ENCODE data around the gene RARB. TPM values are rescaled to one million over a fixed set of nuclear protein-coding genes. Genes with fewer than 3 reads are reported as not detected.

Gene RARB
- total RNA-seq, 1 donor from 2014 or later: 17.6 TPM

DNA sequence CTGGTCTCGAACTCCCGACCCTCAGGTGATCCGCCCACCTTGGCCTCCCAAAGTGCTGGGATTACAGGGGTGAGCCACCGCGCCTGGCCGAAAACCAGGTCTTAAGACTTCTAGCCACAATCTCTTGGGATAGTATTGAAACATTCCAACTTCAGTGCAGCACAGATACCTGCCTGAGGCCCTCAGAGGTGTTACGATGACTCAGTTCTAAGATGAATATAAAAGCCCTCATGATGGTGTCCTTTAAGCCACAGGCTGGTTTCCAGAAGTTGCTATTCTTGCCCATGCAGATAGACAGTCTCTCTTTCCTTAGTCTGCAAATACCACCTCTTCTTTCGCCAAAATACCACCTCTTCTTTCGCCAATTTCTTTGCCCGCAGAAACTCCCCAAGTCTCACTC, 69.0 kb downstream of the RARB start:
- no peak for DNase-seq (ENCODE audit: extremely low read depth, low read depth, low spot score)

DNA sequence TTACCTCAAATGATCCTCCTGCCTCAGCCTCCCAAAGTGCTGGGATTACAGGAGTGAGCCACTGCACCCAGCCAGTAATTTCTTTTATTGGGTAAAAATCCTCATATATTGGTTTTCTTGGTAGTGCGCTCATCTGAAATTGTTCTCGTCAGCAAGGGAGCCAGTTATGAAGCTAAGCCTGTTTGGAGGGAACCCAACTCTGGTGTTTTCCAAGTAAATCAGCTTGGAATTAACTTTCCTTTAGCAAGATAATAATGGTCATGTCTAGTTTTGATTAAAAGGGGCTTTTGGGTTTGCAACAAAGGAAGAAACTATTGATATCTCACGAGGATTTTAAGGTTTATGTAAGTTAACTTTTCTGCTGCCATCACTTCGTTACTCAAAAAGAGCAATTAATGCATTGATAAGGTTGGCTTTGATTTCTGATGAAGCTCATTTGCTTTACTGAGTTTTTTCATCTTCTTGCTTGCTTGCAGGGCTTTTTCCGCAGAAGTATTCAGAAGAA, 72.7 kb downstream of the RARB start:
- no peak for DNase-seq (ENCODE audit: extremely low read depth, low read depth, low spot score)

DNA sequence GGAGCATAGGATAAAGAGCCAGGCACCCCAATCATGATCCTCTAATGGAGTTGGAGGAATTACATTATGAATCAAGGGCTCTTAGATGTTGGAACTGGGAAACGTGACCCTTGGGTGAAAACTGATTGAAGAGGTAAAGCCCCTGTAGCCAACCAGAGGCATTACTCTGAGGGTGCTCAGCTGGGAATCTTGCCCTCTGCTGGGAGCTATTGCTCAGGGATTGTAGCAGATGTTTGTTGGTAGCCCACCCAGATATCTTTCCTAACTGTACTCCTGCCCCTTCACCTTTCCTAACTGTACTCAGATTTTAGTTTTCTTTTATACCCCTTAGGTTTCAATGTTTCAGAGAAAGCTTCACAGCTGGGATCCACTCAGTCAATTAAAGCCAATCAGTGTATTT, 74.2 kb downstream of the RARB start:
- DNase-seq (ENCODE audit: extremely low read depth, low read depth, low spot score): no peak

DNA sequence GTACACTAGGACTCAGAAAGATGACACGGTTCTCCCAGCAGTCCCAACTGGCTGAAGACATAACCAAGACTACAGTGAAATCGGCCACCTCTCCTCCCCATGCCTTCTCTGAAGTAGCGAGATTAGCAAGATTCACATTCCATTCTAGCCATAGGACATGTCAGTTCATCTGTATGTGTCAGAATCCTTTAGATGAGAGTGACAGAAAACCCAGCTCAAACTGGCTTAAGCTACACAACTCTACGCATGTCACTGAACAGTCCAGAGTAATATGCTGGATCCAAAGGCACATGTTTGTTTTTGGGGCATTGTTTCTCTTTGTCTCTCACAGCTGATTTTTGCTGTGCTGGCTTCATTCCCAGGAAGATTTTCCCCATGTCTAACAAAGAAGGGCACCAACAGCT, 75.8 kb downstream of the RARB start:
- DNase-seq (ENCODE audit: extremely low read depth, low read depth, low spot score): no peak

DNA sequence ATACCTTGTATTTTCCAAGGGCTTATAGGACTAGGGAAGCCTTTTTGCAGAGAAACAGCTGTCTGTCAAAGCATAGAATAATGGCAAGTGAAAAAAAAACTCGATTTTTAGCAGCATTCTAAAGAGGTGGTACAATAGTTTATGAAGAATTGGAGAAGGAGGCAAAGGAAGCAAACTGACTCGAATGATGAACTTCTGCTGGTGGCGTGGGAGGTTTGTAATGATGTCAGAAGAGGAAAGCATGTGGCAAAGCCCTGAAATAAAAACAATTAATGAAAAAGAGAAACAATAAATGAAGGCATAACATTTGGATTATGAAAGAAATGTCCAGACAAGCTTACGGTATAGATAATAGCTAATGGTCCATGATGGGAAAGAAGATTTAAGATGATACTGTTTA, 77.5 kb downstream of the RARB start:
- no peak for DNase-seq (ENCODE audit: extremely low read depth, low read depth, low spot score)

DNA sequence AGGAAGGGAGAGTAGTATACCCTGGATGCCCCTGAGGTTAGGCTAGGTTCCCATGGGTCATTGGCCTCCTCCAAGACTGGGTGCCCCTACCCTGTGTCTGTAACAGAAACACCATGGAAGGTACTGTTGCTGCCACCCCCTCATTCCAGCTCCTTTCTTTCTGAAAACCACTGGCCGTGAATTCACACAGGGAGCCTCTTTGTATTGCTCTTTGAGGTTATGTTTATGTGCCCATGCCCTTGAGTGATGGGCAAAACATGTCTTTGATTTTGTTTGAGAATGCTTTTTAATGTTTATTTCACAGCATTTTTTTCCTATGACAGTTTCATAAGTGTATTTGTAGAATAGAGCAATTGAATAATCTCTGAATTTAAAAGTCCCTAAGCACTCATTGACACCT, 79.7 kb downstream of the RARB start:
- DNase-seq (ENCODE audit: extremely low read depth, low read depth, low spot score): no peak

DNA sequence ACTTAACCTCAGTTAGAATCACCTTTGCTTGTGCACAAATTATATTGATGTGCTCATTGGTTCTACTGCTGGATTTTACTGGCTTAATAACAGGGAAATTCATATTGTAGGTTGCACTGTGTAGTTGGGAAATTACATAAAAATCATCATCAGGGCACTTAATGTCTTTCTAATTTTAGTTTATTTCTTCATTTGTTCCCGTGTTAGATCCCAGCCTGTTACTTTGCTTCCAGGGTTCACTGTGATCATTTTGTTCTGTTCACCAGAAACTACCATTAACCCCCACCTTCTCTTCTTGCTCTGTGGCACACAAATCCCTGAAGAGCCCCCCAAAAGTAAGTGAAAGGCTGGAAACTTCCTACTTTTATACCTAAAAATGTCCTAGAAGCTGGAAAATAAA, 80.4 kb downstream of the RARB start:
- no peak for DNase-seq (ENCODE audit: extremely low read depth, low read depth, low spot score)

DNA sequence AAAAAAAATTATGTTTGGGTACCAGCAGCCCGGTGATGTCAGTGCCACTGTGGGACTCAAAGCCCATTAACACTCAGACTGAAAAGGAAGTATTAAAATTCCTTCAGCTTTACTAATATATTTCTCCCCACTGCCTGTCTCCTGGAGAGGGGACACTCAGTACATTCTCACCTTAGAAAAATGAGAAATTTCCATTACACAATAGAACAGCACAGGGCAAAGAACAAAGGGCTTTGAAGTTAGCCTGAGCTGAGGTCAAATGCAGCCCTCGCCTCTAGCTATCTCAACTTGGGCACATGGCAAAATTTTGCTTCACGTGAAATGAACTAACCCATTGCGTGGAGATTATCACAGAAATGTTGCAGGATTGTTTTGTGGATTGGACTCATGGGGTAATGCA, 80.8 kb downstream of the RARB start:
- peak; percentile 82 for DNase-seq (ENCODE audit: extremely low read depth, low read depth, low spot score)

DNA sequence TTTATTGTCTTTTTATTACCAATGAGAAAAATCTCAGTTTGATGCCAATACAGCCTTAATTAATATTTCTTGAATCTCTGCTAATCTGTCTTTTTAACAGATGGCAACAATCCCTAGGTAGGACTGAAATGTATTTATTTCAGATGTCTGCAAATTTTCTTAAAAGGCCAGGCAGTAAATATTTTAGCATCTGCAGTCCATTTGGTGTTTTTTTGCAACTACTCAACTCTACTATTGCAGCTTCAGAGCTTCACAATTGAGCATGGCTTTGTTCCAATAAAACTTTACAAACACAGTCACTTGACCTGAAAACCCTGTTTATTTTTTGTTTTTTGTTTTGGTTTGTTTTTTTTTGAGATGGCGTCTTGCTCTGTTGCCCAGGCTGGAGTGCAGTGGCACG, 82.7 kb downstream of the RARB start:
- no peak for DNase-seq (ENCODE audit: extremely low read depth, low read depth, low spot score)

DNA sequence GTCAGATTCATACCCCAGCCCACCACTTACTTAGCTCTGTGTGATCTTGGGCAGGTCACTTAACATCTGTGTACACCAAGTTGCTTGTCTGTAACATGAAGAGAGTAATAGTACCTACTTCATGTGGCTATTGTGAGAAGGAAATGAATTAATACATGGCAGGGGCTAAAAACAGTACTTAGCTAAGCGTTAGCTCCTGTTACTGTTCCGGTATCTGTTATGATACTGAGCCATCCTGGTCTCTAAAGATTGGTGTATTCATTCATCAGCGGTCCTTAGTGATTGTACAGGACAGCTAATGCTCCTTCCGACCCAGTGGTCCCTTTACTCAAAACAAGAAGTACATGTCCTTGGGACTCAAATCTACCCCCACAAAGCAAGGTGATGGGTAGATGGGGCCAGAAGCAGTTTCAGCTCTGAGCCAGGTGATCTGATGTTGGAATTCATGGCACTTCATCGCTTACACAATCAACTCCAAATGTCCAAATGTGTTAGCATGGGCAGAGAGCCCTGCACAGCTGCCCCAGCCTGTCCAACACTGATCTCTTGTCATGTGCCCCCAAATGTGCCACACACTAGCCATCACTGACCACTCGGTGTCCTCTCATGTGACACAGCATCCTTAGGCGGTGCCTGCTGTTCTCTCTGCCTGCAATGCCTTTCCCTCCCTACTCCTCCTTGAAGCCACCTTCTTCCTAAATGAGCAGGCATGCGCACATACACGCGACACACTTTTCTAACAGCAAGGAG, 84.1 kb downstream of the RARB start:
- no peak for DNase-seq (ENCODE audit: extremely low read depth, low read depth, low spot score)

DNA sequence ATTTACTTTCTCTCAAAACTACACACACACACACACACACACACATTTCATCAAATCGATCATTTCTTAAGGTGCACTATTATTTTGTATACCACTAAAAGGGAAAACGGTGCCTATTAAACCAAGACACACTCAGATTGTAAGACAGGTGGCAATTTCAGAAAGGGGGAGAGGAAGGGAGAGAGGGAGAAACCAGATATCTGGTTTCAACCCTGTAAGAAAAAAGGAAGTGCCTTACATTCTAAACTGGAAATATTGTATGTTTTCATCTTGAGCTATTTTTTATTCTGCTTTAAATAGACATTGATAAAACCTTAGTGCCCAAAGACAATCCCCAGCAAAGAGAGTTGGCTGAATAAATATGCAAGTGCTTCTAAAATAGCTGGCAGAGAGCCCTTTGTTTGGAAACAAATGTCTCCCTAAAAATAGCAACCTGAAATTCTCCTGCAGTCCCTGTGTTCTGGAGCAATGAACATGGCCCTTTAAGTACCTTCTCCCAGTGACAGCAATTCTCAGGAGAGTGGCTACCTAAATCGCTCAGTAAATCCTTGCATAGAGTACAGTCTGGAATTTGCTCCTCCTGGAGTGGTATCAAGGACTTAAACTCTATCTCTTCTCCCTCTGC, 85.7 kb downstream of the RARB start:
- no peak for DNase-seq (ENCODE audit: extremely low read depth, low read depth, low spot score)

DNA sequence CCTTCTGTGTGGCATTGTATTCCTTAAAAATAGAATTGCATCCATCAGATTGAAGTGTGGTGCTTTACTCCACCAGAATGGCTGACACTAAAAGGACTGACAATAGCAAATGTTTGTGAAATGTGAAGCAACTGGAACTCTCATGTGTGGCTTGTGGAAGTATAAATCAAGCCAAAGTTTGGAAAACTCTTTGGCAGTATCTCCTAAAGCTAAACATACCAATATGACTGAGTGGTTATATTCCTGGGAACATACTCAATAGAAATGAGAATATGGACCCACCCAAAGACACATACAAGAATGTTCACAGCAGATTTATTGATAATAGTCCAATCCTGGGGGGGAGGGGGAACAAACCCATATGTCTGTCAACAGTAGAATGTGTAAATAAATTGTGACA, 87.1 kb downstream of the RARB start:
- DNase-seq (ENCODE audit: extremely low read depth, low read depth, low spot score): no peak

DNA sequence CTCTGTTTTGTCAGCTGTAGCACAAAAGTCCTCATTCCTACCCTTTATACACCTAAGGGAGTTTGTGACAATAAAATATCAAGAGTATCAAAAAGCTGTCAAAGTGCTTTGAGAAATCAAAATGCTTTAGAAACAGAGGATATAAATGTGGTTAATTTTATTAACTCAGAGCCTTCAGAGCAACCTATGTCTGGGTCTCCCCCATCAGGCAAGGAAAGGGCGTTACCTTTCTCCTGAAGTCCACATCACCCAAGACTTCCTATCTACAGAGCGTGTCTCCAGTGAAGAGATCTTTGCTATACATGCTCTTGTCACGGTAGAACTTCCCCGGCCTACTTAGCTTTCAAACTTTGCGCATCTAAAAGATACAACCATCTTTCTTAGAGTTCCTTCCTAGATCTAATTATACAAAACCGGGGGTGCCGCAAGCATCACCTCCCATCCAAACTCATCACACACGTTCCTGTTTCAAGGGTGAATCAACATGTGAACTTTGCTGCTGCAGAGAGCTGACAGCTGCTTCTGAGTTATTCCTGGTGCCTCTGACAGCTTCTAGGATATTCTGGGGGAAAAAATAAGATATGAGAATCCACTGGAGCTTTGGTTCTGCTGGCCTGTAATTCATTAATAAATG, 93.0 kb downstream of the RARB start:
- no peak for DNase-seq (ENCODE audit: extremely low read depth, low read depth, low spot score)

DNA sequence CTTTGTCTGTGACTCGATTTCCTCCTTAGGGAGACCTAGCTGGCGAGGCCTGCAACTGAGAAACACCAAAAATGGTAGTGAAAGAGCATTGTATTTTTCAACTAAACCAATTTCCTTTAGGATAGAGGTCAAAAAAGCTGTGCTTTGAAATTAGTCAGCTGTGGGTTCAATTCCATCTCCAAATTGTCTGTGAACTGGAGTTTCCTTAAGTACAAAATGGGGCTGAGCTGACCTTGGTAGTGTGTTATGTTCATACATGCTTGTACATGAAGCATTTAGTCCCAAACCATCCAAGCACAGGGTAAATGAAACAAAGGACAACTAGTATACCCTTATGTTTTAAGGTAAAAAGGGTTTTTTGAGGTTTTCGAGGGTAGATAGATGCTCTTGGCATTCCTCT, 99.3 kb downstream of the RARB start:
- no peak for DNase-seq (ENCODE audit: extremely low read depth, low read depth, low spot score)

DNA sequence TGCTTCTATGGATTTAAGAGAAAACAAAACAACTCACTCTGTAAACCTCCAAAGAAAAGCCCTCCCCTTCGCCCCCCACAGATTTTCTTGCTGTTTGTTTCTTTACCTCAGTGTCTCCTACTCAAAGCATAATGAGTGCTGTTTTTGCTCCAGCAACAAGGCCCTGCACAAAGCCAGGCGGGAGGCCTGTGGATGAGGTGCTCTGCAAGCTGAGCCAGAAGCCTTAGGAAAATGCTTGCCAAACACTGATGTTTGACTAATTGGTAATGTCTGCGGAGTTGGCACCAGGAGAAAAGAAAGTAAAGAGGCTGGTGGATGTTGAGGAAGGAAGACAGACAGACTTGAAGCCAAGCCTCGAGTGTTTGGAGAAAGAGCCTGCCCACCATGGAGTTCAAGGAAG, 99.7 kb downstream of the RARB start:
- DNase-seq (ENCODE audit: extremely low read depth, low read depth, low spot score): no peak

DNA sequence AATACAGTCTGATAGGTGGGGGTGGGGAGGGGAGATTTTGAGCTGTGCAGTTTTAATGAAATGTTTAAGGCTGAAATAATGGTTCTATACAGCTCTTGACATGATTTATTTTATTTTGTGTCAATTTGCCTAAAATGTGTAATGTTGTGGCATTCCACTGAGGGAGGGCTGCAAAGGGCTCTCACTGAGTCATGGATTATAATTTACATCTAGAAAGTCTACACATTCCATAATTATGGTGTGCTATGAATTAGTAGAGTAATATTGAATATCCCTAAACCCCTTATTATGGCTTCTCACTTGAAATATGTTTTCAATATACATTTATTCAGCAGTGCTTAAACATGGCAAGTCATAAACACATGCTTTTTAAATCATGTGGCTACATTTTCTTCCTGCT, 103.9 kb downstream of the RARB start:
- no peak for DNase-seq (ENCODE audit: extremely low read depth, low read depth, low spot score)

DNA sequence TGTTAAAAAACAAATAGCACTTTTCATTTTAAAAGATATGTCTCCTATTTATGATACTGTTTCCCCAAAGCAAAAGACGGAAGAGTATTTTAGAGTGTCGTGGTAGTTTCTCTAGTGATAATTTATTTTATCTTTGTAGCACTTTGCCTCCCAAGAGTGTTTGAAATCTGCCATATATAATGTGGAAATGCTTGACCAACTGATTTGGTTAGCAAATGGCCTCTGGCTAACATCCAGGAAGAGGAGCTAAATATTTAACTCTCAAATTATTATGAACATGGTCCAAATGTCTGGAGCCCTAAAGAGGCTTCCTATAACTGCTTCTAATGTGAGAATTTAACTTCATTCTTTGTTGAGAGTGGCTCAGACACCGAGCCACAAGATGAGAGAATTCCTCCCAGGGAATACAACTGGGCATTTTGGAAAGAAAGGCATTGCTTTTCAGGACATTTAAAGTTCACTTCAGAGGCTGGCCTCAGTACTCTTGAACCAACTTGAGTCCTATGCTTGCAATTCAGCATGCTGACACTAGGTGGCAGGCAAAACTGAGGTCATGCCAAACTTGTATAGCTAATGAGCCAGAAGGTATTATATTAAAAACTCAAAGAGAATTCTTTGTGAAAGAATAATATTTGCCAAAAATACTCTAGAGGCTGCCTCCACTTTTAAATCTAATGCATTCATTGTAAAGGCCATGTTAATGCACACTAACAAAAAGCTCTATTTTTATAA, 104.5 kb downstream of the RARB start:
- DNase-seq (ENCODE audit: extremely low read depth, low read depth, low spot score): no peak

DNA sequence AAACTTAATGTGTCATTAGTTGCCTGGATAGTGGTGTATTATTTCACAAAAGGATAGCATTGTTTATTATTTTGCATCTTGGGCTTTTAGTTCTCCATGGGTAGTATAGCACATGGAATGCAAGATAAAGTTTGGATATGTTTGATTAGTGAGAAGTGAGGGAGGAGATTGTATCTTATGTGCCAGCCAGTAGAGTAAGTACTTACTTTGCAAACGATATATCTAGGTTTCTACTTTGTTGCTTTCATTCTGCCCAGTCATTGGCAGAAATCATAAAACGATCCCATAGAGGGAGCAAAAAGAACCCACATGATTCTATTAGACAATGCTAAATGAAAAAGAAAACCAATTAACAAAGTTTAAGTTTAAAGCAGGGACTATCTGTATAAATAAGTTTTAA, 105.3 kb downstream of the RARB start:
- no peak for DNase-seq (ENCODE audit: extremely low read depth, low read depth, low spot score)

DNA sequence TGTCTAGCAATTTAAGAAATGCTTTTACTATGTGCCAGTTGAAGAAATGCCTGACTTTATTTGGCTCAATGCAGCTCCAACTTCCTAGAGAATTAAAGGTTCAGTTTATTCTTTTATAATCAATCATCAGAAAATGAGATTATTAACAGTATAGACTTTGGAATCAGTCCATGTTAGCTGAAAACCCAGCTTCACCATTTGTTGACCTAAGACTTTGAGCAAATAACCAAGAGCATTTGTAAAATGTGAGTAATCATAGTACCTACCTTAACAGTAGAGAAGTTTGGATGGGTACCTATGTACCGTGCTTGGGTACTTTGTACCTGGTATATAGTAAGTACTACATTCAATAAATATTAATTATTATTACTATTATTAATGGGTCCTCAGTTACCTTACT, 105.9 kb downstream of the RARB start:
- no peak for DNase-seq (ENCODE audit: extremely low read depth, low read depth, low spot score)

DNA sequence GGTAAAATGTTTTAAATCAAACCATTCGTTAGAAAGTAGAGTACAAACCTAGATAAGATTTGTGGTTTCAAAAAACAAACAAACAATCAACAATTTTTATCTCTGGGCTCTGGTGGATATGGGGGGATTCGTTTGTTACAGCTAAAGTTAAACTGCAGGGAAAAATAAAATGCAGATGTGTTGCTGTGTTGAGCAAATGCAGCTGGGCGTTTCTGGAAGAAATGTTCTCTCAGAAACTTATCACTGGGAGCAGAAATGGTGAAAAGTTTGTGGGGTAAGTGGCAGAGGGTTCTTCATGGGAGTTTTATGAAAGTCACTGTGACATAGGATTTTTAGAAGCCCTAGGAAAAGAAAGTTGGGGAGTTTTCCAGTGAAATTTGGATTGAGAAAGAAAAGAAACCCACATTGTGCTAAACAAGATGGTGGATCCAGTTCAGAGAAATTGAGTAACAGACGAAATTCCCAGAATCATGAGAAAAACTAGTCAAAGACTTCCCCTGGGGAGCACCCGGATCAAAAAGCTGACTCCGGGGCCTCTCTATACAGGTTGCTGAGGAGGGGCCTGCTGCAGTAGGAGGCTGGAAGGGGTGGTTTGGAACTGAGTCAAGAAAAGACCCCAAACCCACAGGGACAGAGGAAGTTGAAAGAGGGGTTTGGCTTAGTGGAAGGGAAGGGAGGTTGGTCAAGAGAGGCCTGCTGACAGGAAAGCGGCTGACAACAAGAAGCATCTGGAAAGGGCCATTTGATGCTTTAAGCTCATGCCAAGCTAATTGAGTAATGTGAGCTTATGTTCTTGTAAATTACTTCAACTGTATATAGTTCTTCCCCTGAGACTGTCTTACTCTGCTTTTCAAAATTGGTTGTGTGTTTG, 108.7 kb downstream of the RARB start:
- no peak for DNase-seq (ENCODE audit: extremely low read depth, low read depth, low spot score)

Data from glomerular endothelial cell (primary cell).